ENCODE measurements around the gene DAAM1.

DNA sequence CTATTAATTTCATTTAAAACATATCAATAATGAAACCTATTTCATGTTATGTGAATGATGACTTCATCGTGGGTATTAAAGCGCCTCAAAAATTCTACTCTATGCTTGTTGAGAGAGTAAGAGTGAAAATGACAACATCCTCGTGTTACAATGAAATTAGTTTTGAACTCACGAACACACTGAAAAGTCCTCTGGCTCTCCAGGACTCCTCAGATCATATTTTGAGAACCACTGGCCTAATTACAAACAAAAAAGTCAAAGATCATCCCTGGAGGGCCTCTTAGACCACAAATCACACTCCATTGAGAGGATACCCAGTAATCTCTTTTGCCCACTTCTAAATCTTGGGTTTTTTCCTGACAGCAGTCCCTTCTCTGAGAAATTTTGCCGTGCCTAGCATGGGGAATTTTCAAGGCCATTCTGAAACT, 19.1 kb downstream of the DAAM1 start:
- TF ChIP-seq, protein P1, sequence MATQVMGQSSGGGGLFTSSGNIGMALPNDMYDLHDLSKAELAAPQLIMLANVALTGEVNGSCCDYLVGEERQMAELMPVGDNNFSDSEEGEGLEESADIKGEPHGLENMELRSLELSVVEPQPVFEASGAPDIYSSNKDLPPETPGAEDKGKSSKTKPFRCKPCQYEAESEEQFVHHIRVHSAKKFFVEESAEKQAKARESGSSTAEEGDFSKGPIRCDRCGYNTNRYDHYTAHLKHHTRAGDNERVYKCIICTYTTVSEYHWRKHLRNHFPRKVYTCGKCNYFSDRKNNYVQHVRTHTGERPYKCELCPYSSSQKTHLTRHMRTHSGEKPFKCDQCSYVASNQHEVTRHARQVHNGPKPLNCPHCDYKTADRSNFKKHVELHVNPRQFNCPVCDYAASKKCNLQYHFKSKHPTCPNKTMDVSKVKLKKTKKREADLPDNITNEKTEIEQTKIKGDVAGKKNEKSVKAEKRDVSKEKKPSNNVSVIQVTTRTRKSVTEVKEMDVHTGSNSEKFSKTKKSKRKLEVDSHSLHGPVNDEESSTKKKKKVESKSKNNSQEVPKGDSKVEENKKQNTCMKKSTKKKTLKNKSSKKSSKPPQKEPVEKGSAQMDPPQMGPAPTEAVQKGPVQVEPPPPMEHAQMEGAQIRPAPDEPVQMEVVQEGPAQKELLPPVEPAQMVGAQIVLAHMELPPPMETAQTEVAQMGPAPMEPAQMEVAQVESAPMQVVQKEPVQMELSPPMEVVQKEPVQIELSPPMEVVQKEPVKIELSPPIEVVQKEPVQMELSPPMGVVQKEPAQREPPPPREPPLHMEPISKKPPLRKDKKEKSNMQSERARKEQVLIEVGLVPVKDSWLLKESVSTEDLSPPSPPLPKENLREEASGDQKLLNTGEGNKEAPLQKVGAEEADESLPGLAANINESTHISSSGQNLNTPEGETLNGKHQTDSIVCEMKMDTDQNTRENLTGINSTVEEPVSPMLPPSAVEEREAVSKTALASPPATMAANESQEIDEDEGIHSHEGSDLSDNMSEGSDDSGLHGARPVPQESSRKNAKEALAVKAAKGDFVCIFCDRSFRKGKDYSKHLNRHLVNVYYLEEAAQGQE (IDR thresholded peaks at IDR 0.05) = no peak
- TF ChIP-seq RNF2 (IDR thresholded peaks at IDR 0.05; ENCODE audit: borderline replicate concordance, low read depth) (no peak), JUN (IDR thresholded peaks at IDR 0.05) (no peak)

Measured in A549 (cell line).